ENCODE data around the gene CLDN19.

DNA sequence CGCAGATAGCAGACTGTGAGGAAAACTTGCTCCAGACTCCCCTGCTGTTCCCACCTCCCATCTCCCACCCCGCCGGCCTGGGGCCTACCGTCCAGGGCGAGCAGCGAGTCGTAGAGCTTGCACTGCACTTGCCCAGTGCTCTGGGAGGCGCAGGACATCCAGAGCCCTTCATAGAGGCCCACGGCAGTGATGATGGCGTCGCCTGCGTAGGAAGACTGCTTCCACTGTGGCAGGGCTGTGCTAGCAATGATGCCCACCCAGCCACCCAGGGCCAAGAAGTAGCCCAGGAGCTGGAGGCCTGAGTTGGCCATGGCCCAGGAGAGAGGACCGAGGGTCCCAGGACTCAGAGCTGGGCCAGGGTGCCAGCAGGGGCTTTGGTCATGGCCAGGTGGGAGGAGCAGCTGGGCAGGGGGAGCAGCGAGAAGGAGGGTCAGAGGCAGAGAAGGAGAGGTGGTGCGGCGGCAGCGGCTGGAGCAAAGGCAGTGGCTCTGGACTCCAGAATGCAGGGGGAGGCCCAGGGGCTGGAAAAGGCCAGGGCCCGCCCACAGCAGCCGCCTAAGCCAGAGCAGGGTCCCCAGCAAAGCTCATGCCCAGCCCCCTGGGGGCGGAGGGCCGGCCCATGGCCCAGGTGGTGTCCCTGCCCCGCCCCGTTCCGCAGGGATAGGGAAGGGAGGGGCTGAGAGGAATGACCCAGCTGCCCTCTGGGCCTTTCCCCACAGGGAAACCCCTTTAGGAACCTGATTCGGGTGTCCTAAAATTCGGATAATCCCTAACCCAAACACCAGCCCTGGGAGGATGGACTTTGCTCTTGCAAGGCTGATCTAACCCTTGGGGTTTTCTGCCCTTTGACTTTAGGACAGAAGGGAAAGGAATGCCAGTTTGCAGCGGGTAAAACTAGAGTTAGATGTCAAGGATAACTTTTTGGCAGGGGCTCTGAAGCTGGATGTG, at the start of gene CLDN19:
- TF ChIP-seq CTCF (IDR thresholded peaks at IDR 0.05) (no peak), POLR2A (IDR thresholded peaks at IDR 0.05) (no peak)
